ENCODE measurements around the gene F12. TPM values are rescaled to one million over a fixed set of nuclear protein-coding genes. Genes with fewer than 3 reads are reported as not detected.
"Not testable (repeated sequence)": the region's sequence is repeated elsewhere in the genome, so short reads cannot be mapped to it uniquely, and the experiment has no call there.

Gene F12
- total RNA-seq, 1 donor from 2014 or later, result 1.4 TPM

DNA sequence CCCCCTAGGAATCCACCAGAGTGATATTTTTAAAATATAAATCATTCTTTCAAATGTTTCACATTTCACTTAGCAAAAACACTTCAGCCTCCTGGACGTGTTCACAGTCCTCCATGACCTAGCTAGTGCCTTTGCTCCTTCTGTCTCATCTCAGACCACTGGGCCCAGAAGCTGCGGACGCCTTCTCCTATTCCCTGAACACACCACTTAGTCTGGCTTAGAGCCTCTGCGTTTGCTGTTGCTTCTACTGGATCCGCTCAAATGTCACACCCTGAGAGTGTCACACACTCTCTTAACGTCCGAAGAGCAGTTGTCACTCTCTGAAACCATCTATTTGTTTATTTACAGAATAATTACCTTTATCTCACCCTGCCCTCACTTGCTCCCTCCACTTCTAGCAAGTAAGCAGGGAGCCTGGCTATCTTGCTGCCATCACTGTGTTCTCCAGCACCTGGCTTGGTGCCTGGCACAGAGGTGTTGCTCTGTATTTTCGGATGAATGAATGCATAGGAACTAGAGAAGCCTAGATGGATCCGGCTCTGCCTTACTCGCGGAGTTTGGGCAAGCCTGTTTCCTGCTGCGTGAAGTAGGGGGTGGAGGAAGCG is 15.9 kb upstream of the F12 start:
- peaks cover 17% of the 10 kb centered on the region for H3K4me1 Mint-ChIP-seq (ENCODE audit: unreplicated experiment)
- no peak for DNase-seq (ENCODE audit: low spot score)
- peaks cover 7% of the 10 kb centered on the region for H3K27me3 Mint-ChIP-seq (ENCODE audit: unreplicated experiment)
- H3K9me3 Mint-ChIP-seq (ENCODE audit: unreplicated experiment), result no peaks in the 10 kb centered on the region
- H3K4me3 Mint-ChIP-seq (ENCODE audit: unreplicated experiment), result peak overlapping the region; percentile 93
- no peaks in the 10 kb centered on the region for H3K36me3 Mint-ChIP-seq (ENCODE audit: low read depth, unreplicated experiment)
- TF ChIP-seq, protein P1, sequence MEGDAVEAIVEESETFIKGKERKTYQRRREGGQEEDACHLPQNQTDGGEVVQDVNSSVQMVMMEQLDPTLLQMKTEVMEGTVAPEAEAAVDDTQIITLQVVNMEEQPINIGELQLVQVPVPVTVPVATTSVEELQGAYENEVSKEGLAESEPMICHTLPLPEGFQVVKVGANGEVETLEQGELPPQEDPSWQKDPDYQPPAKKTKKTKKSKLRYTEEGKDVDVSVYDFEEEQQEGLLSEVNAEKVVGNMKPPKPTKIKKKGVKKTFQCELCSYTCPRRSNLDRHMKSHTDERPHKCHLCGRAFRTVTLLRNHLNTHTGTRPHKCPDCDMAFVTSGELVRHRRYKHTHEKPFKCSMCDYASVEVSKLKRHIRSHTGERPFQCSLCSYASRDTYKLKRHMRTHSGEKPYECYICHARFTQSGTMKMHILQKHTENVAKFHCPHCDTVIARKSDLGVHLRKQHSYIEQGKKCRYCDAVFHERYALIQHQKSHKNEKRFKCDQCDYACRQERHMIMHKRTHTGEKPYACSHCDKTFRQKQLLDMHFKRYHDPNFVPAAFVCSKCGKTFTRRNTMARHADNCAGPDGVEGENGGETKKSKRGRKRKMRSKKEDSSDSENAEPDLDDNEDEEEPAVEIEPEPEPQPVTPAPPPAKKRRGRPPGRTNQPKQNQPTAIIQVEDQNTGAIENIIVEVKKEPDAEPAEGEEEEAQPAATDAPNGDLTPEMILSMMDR (IDR thresholded peaks at IDR 0.05; ENCODE audit: unreplicated experiment), result no peak
- peak overlapping the region; percentile 98 for H3K27ac Mint-ChIP-seq (ENCODE audit: unreplicated experiment)

DNA sequence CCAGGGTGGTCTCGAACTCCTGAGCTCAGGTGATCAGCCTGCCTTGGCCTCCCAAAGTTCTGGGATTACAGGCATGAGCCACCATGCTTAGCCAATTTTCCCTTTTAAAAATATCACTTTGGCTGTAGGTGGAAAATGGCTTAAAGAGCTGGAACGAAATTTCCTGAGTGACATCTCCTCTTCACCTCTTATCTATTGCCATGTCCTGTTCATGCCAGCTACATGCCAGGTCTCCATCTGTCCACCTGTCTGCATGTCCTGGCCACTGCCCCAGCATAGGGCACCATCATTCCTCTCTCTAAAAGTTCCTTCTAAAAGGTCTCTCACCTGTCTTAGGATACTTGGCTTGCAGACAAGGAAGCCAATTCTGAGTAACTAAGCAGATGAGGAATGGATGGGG is 14.3 kb upstream of the F12 start:
- no peak for DNase-seq (ENCODE audit: low spot score)
- H3K36me3 Mint-ChIP-seq (ENCODE audit: low read depth, unreplicated experiment), result no peaks in the 10 kb centered on the region
- H3K27me3 Mint-ChIP-seq (ENCODE audit: unreplicated experiment), result peaks cover 6% of the 10 kb centered on the region
- H3K4me1 Mint-ChIP-seq (ENCODE audit: unreplicated experiment), result peaks cover 11% of the 10 kb centered on the region
- no peak overlapping the region for H3K27ac Mint-ChIP-seq (ENCODE audit: unreplicated experiment)
- no peak overlapping the region for H3K4me3 Mint-ChIP-seq (ENCODE audit: unreplicated experiment)
- TF ChIP-seq, protein P1 (IDR thresholded peaks at IDR 0.05; ENCODE audit: unreplicated experiment), result no peak
- no peaks in the 10 kb centered on the region for H3K9me3 Mint-ChIP-seq (ENCODE audit: unreplicated experiment)

DNA sequence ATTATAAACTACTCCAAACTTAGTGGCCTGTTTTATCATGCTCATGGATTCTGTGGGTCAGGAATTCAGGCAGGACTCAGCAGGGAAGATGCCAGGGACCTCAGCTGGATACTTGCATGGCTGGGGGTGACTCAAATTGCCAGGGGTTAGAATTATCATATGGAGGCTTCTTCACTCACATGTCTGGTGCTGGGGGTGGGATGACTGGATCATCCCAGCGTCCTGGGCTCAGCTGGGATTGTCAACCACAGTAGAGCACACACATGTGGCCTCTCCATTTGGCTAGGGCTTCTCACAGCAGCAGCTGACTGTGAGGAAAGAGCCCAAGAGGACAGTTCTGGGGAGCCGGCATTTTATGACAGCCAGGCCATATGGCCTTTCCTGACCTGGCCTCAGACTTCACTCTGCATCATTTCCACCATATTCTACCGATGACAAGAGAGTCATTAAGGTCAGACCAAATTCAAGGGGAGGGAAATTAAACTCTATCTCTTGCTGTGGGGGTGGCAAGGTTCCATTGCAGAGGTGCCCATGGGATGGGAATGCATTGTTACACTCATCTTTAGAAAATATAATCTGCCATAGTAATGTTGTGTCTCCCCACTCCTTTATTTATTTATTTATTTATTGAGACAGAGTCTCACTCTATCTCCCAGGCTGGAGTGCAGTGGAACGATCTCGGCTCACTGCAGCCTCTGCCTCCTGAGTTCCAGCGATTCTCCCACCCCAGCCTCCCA is 11.9 kb upstream of the F12 start:
- DNase-seq (ENCODE audit: low spot score), result no peak
- H3K36me3 Mint-ChIP-seq (ENCODE audit: low read depth, unreplicated experiment), result no peaks in the 10 kb centered on the region
- H3K9me3 Mint-ChIP-seq (ENCODE audit: unreplicated experiment), result no peaks in the 10 kb centered on the region
- no peak overlapping the region for H3K27ac Mint-ChIP-seq (ENCODE audit: unreplicated experiment)
- H3K27me3 Mint-ChIP-seq (ENCODE audit: unreplicated experiment), result peaks cover 3% of the 10 kb centered on the region
- TF ChIP-seq, protein P1 (IDR thresholded peaks at IDR 0.05; ENCODE audit: unreplicated experiment), result no peak
- H3K4me1 Mint-ChIP-seq (ENCODE audit: unreplicated experiment), result peaks cover 10% of the 10 kb centered on the region
- H3K4me3 Mint-ChIP-seq (ENCODE audit: unreplicated experiment), result no peak overlapping the region

DNA sequence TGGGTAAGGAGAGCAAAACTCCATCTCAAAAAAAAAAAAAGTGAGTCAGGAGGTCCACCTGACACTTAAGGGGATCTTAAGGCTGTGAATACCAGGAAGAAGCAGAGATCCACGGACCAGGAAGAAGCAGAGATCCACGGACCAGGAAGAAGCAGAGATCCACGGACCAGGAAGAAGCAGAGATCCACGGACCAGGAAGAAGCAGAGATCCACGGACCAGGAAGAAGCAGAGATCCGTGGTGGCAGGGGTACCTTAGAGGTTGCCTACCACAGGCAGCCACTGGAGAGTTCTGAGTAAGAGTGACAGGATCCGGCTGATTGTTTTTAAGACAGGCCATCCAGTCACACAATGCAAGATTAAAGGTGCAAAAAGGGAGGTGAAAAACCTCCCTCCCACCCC is 11.1 kb upstream of the F12 start:
- not testable (repeated sequence) for H3K9me3 Mint-ChIP-seq (ENCODE audit: unreplicated experiment); DNase-seq (ENCODE audit: low spot score); H3K4me1 Mint-ChIP-seq (ENCODE audit: unreplicated experiment); H3K27ac Mint-ChIP-seq (ENCODE audit: unreplicated experiment); H3K36me3 Mint-ChIP-seq (ENCODE audit: low read depth, unreplicated experiment); H3K4me3 Mint-ChIP-seq (ENCODE audit: unreplicated experiment); H3K27me3 Mint-ChIP-seq (ENCODE audit: unreplicated experiment)

DNA sequence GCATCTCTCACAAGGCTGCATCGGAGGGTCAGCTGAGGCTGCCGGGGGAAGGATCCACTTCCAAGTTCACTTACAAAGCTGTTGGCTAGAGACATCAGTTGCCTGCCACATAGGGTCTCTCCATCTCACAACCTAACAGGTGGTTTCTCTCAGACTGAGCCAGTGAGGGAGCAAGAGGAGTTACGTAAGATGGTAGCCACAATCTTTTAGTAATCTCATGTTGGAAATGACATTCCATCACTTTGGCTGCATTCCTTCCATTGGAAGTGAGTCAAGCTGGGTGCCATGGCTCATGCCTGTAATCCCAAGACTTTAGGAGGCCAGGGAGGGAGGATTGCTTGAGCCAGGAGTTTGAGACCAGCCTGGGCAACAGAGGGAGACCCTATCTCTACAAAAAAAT is 9.7 kb upstream of the F12 start:
- Mint-ChIP-seq H3K36me3 (ENCODE audit: low read depth, unreplicated experiment) (no peaks in the 10 kb centered on the region), H3K4me1 (ENCODE audit: unreplicated experiment) (peaks cover 10% of the 10 kb centered on the region), H3K4me3 (ENCODE audit: unreplicated experiment) (no peak overlapping the region), H3K9me3 (ENCODE audit: unreplicated experiment) (no peaks in the 10 kb centered on the region), H3K27ac (ENCODE audit: unreplicated experiment) (no peak overlapping the region), H3K27me3 (ENCODE audit: unreplicated experiment) (peaks cover 4% of the 10 kb centered on the region)
- DNase-seq (ENCODE audit: low spot score), result no peak
- TF ChIP-seq, protein P1 (IDR thresholded peaks at IDR 0.05; ENCODE audit: unreplicated experiment), result no peak

DNA sequence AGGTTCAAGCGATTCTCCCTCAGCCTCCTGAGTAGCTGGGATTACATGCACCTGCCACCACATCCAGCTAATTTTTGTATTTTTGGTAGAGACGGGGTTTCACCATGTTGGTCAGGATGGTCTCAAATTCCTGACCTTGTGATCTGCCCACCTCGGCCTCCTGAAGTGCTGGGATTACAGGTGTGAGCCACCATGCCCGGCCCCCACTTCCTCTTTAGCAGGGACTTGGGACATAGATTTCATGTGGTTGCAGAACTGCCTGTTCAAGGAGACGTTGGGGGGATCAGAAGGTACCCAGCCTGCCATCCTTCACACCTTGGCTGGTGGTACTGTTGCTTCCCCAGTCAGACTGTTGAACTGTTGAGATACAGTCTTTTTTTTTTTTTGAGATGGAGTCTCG is 7.7 kb upstream of the F12 start:
- not testable (repeated sequence) for H3K36me3 Mint-ChIP-seq (ENCODE audit: low read depth, unreplicated experiment); H3K9me3 Mint-ChIP-seq (ENCODE audit: unreplicated experiment); H3K27me3 Mint-ChIP-seq (ENCODE audit: unreplicated experiment); H3K4me3 Mint-ChIP-seq (ENCODE audit: unreplicated experiment); DNase-seq (ENCODE audit: low spot score); H3K27ac Mint-ChIP-seq (ENCODE audit: unreplicated experiment)
- peaks cover 12% of the 10 kb centered on the region for H3K4me1 Mint-ChIP-seq (ENCODE audit: unreplicated experiment)
